Nephron (organoid): ENCODE data around the gene ACAA1.

Source experiments
- H3K27ac Mint-ChIP-seq, 3 experiments: 2 replicates each; pipeline ENCODE4 v1.8.0; 2020; ENCODE audit warnings: mixed read lengths in 3 of 3, mild to moderate bottlenecking in 2 of 3, moderate library complexity in 1 of 3
- H3K27me3 Mint-ChIP-seq: 2 replicates; pipeline ENCODE4 v1.8.0; 2021; ENCODE audit warnings: low read depth, mild to moderate bottlenecking, moderate library complexity, mixed read lengths
- H3K36me3 Mint-ChIP-seq: 2 replicates; pipeline ENCODE4 v1.8.0; 2020; ENCODE audit warnings: low read depth, mixed read lengths
- H3K4me1 Mint-ChIP-seq: 2 replicates; pipeline ENCODE4 v1.8.0; 2020; ENCODE audit warnings: mixed read lengths
- H3K4me3 Mint-ChIP-seq, 3 experiments: 2 replicates each; pipeline ENCODE4 v1.8.0; 2020; ENCODE audit warnings: mild to moderate bottlenecking in 3 of 3, mixed read lengths in 3 of 3, moderate library complexity in 2 of 3
- H3K9me3 Mint-ChIP-seq: 2 replicates; pipeline ENCODE4 v1.8.0; 2020; ENCODE audit warnings: mixed read lengths
- TF ChIP-seq, protein P1 (sequence below), 3 experiments: fragments of 200-600 bp; sonication (generic); IDR thresholded peaks; one replicate each; pipeline ENCODE4 v1.5.0; 2021; ENCODE audit warnings: antibody characterized with exemption in 3 of 3; ENCODE audit not compliant: unreplicated experiment in 3 of 3

ACAA1 gene

GRCh38 chr3:38157117-38157516, 20.2 kb upstream of the ACAA1 start:
- TF ChIP-seq, protein P1, sequence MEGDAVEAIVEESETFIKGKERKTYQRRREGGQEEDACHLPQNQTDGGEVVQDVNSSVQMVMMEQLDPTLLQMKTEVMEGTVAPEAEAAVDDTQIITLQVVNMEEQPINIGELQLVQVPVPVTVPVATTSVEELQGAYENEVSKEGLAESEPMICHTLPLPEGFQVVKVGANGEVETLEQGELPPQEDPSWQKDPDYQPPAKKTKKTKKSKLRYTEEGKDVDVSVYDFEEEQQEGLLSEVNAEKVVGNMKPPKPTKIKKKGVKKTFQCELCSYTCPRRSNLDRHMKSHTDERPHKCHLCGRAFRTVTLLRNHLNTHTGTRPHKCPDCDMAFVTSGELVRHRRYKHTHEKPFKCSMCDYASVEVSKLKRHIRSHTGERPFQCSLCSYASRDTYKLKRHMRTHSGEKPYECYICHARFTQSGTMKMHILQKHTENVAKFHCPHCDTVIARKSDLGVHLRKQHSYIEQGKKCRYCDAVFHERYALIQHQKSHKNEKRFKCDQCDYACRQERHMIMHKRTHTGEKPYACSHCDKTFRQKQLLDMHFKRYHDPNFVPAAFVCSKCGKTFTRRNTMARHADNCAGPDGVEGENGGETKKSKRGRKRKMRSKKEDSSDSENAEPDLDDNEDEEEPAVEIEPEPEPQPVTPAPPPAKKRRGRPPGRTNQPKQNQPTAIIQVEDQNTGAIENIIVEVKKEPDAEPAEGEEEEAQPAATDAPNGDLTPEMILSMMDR (IDR thresholded peaks at IDR 0.05; ENCODE audit: unreplicated experiment in 3 of 3), result no peak
- Mint-ChIP-seq H3K27ac (no peak overlapping the region), H3K27me3 (no peaks in the 10 kb centered on the region), H3K9me3 (no peaks in the 10 kb centered on the region), H3K4me1 (no peaks in the 10 kb centered on the region), H3K4me3 (no peak overlapping the region), H3K36me3 (no peaks in the 10 kb centered on the region)

GRCh38 chr3:38155825-38156224, 18.9 kb upstream of the ACAA1 start:
- TF ChIP-seq, protein P1 (IDR thresholded peaks at IDR 0.05; ENCODE audit: unreplicated experiment in 3 of 3), result no peak
- Mint-ChIP-seq H3K27me3 (no peaks in the 10 kb centered on the region), H3K36me3 (no peaks in the 10 kb centered on the region), H3K4me3 (no peak overlapping the region), H3K4me1 (no peaks in the 10 kb centered on the region), H3K27ac (no peak overlapping the region), H3K9me3 (no peaks in the 10 kb centered on the region)

- no peak overlapping the region for H3K27ac Mint-ChIP-seq
- TF ChIP-seq, protein P1 (IDR thresholded peaks at IDR 0.05; ENCODE audit: unreplicated experiment in 3 of 3), result no peak
- no peaks in the 10 kb centered on the region for H3K9me3 Mint-ChIP-seq
- no peaks in the 10 kb centered on the region for H3K4me1 Mint-ChIP-seq
- H3K4me3 Mint-ChIP-seq, result no peak overlapping the region
- no peaks in the 10 kb centered on the region for H3K27me3 Mint-ChIP-seq
- H3K36me3 Mint-ChIP-seq, result no peaks in the 10 kb centered on the region
Observed at GRCh38 chr3:38154625-38155255, 17.8 kb upstream of the ACAA1 start.

GRCh38 chr3:38154033-38154494, 17.1 kb upstream of the ACAA1 start:
- no peaks in the 10 kb centered on the region for H3K9me3 Mint-ChIP-seq
- H3K4me1 Mint-ChIP-seq, result no peaks in the 10 kb centered on the region
- no peak overlapping the region for H3K4me3 Mint-ChIP-seq
- no peaks in the 10 kb centered on the region for H3K27me3 Mint-ChIP-seq
- no peak overlapping the region for H3K27ac Mint-ChIP-seq
- TF ChIP-seq, protein P1 (IDR thresholded peaks at IDR 0.05; ENCODE audit: unreplicated experiment in 3 of 3), result no peak
- no peaks in the 10 kb centered on the region for H3K36me3 Mint-ChIP-seq

DNA sequence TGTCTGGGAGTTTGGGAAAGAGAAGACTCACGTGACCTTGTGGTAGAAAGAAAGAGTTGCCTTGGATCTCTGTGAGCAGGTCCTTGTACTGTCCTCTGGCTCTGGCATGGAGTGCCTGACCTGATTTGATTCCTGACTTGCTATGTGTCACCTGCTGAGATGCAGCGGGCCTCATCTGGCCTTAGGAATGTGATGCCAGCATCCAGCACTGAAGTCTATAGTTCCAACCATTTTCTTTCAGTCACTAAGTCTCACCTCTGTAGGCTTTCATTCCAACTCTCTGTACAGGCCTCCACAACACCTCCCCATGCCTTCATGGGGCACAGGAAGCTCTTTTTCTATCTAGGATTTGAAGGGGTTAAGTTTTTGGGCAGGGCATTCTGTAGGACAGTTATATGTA, 16.3 kb upstream of the ACAA1 start:
- Mint-ChIP-seq H3K4me1 (no peaks in the 10 kb centered on the region), H3K36me3 (no peaks in the 10 kb centered on the region), H3K27ac (no peak overlapping the region), H3K9me3 (no peaks in the 10 kb centered on the region), H3K4me3 (no peak overlapping the region), H3K27me3 (no peaks in the 10 kb centered on the region)
- TF ChIP-seq, protein P1 (IDR thresholded peaks at IDR 0.05; ENCODE audit: unreplicated experiment in 3 of 3), result no peak

- Mint-ChIP-seq H3K27me3 (no peaks in the 10 kb centered on the region), H3K4me1 (no peaks in the 10 kb centered on the region), H3K9me3 (no peaks in the 10 kb centered on the region), H3K36me3 (no peaks in the 10 kb centered on the region), H3K27ac (no peak overlapping the region), H3K4me3 (no peak overlapping the region)
- TF ChIP-seq, protein P1 (IDR thresholded peaks at IDR 0.05; ENCODE audit: unreplicated experiment in 3 of 3), result no peak
Observed at GRCh38 chr3:38152609-38153008, 15.7 kb upstream of the ACAA1 start.
